H9 (cell line): Measurements from ENCODE around the gene IQGAP2. TPM values are rescaled to one million over a fixed set of nuclear protein-coding genes. Genes with fewer than 3 reads are reported as not detected.

Experiments used
- DNase-seq: peaks from one replicate; pipeline ENCODE4 v3.0.0-alpha.2; 2017
- H2AFZ ChIP-seq: one replicate; pipeline ENCODE4 v1.6.1; 2013; ENCODE audit warnings: mild to moderate bottlenecking, low read length, control low read depth, moderate library complexity
- H2AK5ac ChIP-seq: 2 replicates; pipeline ENCODE4 v1.6.1; 2013; ENCODE audit warnings: low read length, control low read depth, mixed read lengths; ENCODE audit not compliant: insufficient read length
- H2BK120ac ChIP-seq: one replicate; pipeline ENCODE4 v1.6.1; 2013; ENCODE audit warnings: low read depth, mild to moderate bottlenecking, low read length, control low read depth, inconsistent platforms; ENCODE audit not compliant: poor library complexity, severe bottlenecking
- H2BK12ac ChIP-seq: 2 replicates; pipeline ENCODE4 v1.6.1; 2013; ENCODE audit warnings: low read length, control low read depth, mixed read lengths, low read depth; ENCODE audit not compliant: insufficient read length
- H2BK15ac ChIP-seq: 2 replicates; pipeline ENCODE4 v1.6.1; 2013; ENCODE audit warnings: low read depth, low read length, control low read depth
- H2BK20ac ChIP-seq: one replicate; pipeline ENCODE4 v1.6.1; 2013; ENCODE audit warnings: low read depth, mild to moderate bottlenecking, low read length, control low read depth, inconsistent platforms; ENCODE audit not compliant: poor library complexity, severe bottlenecking
- H2BK5ac ChIP-seq: 2 replicates; pipeline ENCODE4 v1.6.1; 2013; ENCODE audit warnings: low read length, control low read depth, mixed read lengths; ENCODE audit not compliant: insufficient read length
- H3K14ac ChIP-seq: 2 replicates; pipeline ENCODE4 v1.6.1; 2013; ENCODE audit warnings: low read length, control low read depth; ENCODE audit not compliant: insufficient read depth
- H3K18ac ChIP-seq: 2 replicates; pipeline ENCODE4 v1.6.1; 2013; ENCODE audit warnings: low read depth, mild to moderate bottlenecking, mixed read lengths, low read length, control low read depth; ENCODE audit not compliant: insufficient read length
- H3K23ac ChIP-seq: 2 replicates; pipeline ENCODE4 v1.6.1; 2013; ENCODE audit warnings: low read length, control low read depth, mixed read lengths, low read depth; ENCODE audit not compliant: insufficient read length
- H3K23me2 ChIP-seq: 2 replicates; pipeline ENCODE4 v1.6.1; 2013; ENCODE audit warnings: low read depth, mild to moderate bottlenecking, mixed read lengths, low read length, control low read depth; ENCODE audit not compliant: insufficient read length, poor library complexity, severe bottlenecking
- H3K27ac ChIP-seq: 2 replicates; pipeline ENCODE4 v1.5.1; 2013; ENCODE audit warnings: low read length, control low read depth, mixed read lengths, low read depth; ENCODE audit not compliant: insufficient read length
- H3K27me3 ChIP-seq: 2 replicates; pipeline ENCODE4 v1.6.1; 2013; ENCODE audit warnings: low read length, control low read depth, inconsistent platforms; ENCODE audit not compliant: insufficient read depth
- H3K4ac ChIP-seq: 2 replicates; pipeline ENCODE4 v1.6.1; 2013; ENCODE audit warnings: low read depth, mild to moderate bottlenecking, control low read depth, inconsistent platforms, low read length, moderate library complexity
- H3K4me1 ChIP-seq: 2 replicates; pipeline ENCODE4 v1.6.1; 2013; ENCODE audit warnings: low read length, control low read depth, inconsistent platforms; ENCODE audit not compliant: insufficient read depth
- H3K4me2 ChIP-seq: 2 replicates; pipeline ENCODE4 v1.6.1; 2013; ENCODE audit warnings: low read length, control low read depth, mixed read lengths; ENCODE audit not compliant: insufficient read length, insufficient read depth
- H3K56ac ChIP-seq: 2 replicates; pipeline ENCODE4 v1.6.1; 2013; ENCODE audit warnings: low read depth, mild to moderate bottlenecking, mixed read lengths, low read length, control low read depth; ENCODE audit not compliant: insufficient read length
- H3K79me1 ChIP-seq: 2 replicates; pipeline ENCODE4 v1.6.1; 2013; ENCODE audit warnings: low read depth, mild to moderate bottlenecking, moderate library complexity, low read length, control low read depth, inconsistent platforms; ENCODE audit not compliant: insufficient read depth, poor library complexity, severe bottlenecking
- H3K79me2 ChIP-seq: 2 replicates; pipeline ENCODE4 v1.6.1; 2013; ENCODE audit warnings: low read length, control low read depth, inconsistent platforms; ENCODE audit not compliant: insufficient read depth
- H3K9ac ChIP-seq: 2 replicates; pipeline ENCODE4 v1.6.1; 2013; ENCODE audit warnings: low read length, control low read depth, mixed read lengths; ENCODE audit not compliant: insufficient read length; ENCODE audit errors: extremely low read depth
- H3K9me3 ChIP-seq: one replicate; pipeline ENCODE4 v1.6.1; 2013; ENCODE audit warnings: low read depth, low read length, inconsistent platforms; ENCODE audit not compliant: control insufficient read depth
- H3T11ph ChIP-seq: one replicate; pipeline ENCODE4 v1.6.1; 2013; ENCODE audit warnings: mild to moderate bottlenecking, low read length, control low read depth, inconsistent platforms
- H4K20me1 ChIP-seq: one replicate; pipeline ENCODE4 v1.6.1; 2013; ENCODE audit not compliant: control insufficient read depth, insufficient read length, insufficient read depth
- H4K5ac ChIP-seq: 2 replicates; pipeline ENCODE4 v1.6.1; 2013; ENCODE audit warnings: low read depth, mild to moderate bottlenecking, mixed read lengths, low read length, control low read depth; ENCODE audit not compliant: insufficient read length
- H4K8ac ChIP-seq: replicated peaks from 2 replicates; pipeline ENCODE4 v1.6.1; 2013; ENCODE audit warnings: low read length, control low read depth, mixed read lengths, low read depth; ENCODE audit not compliant: insufficient read length
- H4K91ac ChIP-seq: 2 replicates; pipeline ENCODE4 v1.6.1; 2013; ENCODE audit warnings: low read depth, mild to moderate bottlenecking, moderate library complexity, mixed read lengths, low read length, control low read depth; ENCODE audit not compliant: insufficient read length
- H3K27ac Mint-ChIP-seq, 3 experiments: 2 replicates in 2 of 3; 3 replicates in 1 of 3; pipeline ENCODE4 v1.8.0; 2020 to 2021; ENCODE audit warnings: mixed read lengths in 3 of 3, mild to moderate bottlenecking in 1 of 3, moderate library complexity in 1 of 3
- H3K27me3 Mint-ChIP-seq: 2 replicates; pipeline ENCODE4 v1.8.0; 2021; ENCODE audit warnings: low read depth, mild to moderate bottlenecking, moderate library complexity, mixed read lengths
- H3K36me3 Mint-ChIP-seq, 3 experiments: 2 replicates in 2 of 3; 3 replicates in 1 of 3; pipeline ENCODE4 v1.8.0; 2020 to 2021; ENCODE audit warnings: low read depth in 3 of 3, mixed read lengths in 3 of 3; ENCODE audit not compliant: insufficient read depth in 1 of 3
- H3K4me1 Mint-ChIP-seq, 2 experiments: 2 replicates each; pipeline ENCODE4 v1.8.0; 2020; ENCODE audit warnings: mixed read lengths in 2 of 2
- H3K4me3 Mint-ChIP-seq, 2 experiments: 2 replicates in 1 of 2; 3 replicates in 1 of 2; pipeline ENCODE4 v1.8.0; 2020 to 2021; ENCODE audit warnings: mild to moderate bottlenecking in 2 of 2, mixed read lengths in 2 of 2, moderate library complexity in 1 of 2
- H3K9me3 Mint-ChIP-seq, 2 experiments: 2 replicates in 1 of 2; 3 replicates in 1 of 2; pipeline ENCODE4 v1.8.0; 2020; ENCODE audit warnings: mild to moderate bottlenecking in 2 of 2, mixed read lengths in 2 of 2, moderate library complexity in 1 of 2
- WGBS: extraction: QIAGEN DNeasy Blood & Tissue Kit; methylation state at CpG from one replicate; pipeline ENCODE4 v1.1.7; 2013; ENCODE audit warnings: missing lambda C conversion rate, low lambda C conversion rate, mixed read lengths; ENCODE audit not compliant: insufficient read length; ENCODE audit errors: extremely low coverage; 5-methylcytosine and 5-hydroxymethylcytosine counted together
- total RNA-seq: library from RNA; stranded (reverse); gene quantifications from 2 replicates; pipeline ENCODE4 v1.2.1, GENCODE V29; 2021
- TF ChIP-seq, protein P1 (sequence below): fragments of 200-600 bp; sonication (generic); conservative IDR thresholded peaks from 3 replicates; pipeline ENCODE4 v1.8.0; 2021; ENCODE audit warnings: antibody characterized with exemption, mild to moderate bottlenecking

The IQGAP2 gene
- total RNA-seq, 1 experiment from 2014 or later, result 22.5 TPM

- Histone ChIP-seq H3K4me1 (peaks cover 44% of the 10 kb centered on the region), H4K20me1 (peaks cover 2% of the 10 kb centered on the region), H3K56ac (no peak overlapping the region), H3K27me3 (no peaks in the 10 kb centered on the region), H3K9me3 (no peaks in the 10 kb centered on the region), H3K18ac (no peak overlapping the region), H2BK20ac (no peak overlapping the region), H4K5ac (no peak overlapping the region), H3K9ac (no peak overlapping the region), H3K14ac (no peak overlapping the region), H4K91ac (no peak overlapping the region), H3K79me2 (peaks cover 12% of the 10 kb centered on the region; the same call in 1 of the 2 replicates), H3K4ac (no peak overlapping the region), H2BK120ac (no peak overlapping the region), H2BK5ac (no peak overlapping the region), H3K23me2 (peaks cover 3% of the 10 kb centered on the region), H2AK5ac (no peak overlapping the region), H3T11ph (no peak overlapping the region), H3K23ac (no peak overlapping the region), H3K79me1 (no peaks in the 10 kb centered on the region), H3K27ac (no peak overlapping the region), H3K4me2 (no peak overlapping the region), H4K8ac (no peak overlapping the region), H2BK12ac (no peak overlapping the region), H2AFZ (no peak overlapping the region), H2BK15ac (no peak overlapping the region)
- Mint-ChIP-seq H3K36me3 (no peaks in the 10 kb centered on the region; a peak in 2 of 7 replicates), H3K27me3 (peaks cover 2% of the 10 kb centered on the region), H3K4me3 (no peak overlapping the region), H3K9me3 (no peaks in the 10 kb centered on the region), H3K27ac (no peak overlapping the region), H3K4me1 (peaks cover 79% of the 10 kb centered on the region in 2 experiments)
- no CpG with 5 or more reads among the region's 4 CpGs for WGBS
- TF ChIP-seq, protein P1, sequence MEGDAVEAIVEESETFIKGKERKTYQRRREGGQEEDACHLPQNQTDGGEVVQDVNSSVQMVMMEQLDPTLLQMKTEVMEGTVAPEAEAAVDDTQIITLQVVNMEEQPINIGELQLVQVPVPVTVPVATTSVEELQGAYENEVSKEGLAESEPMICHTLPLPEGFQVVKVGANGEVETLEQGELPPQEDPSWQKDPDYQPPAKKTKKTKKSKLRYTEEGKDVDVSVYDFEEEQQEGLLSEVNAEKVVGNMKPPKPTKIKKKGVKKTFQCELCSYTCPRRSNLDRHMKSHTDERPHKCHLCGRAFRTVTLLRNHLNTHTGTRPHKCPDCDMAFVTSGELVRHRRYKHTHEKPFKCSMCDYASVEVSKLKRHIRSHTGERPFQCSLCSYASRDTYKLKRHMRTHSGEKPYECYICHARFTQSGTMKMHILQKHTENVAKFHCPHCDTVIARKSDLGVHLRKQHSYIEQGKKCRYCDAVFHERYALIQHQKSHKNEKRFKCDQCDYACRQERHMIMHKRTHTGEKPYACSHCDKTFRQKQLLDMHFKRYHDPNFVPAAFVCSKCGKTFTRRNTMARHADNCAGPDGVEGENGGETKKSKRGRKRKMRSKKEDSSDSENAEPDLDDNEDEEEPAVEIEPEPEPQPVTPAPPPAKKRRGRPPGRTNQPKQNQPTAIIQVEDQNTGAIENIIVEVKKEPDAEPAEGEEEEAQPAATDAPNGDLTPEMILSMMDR, result no peak
- no peak for DNase-seq
These were observed 91.1 kb downstream of the IQGAP2 start for GRCh38 chr5:76494201-76494600.
